Stimulated activated CD4-positive, alpha-beta T cell treated with anti-CD3 and anti-CD28 coated beads, Interleukin-4, amount 100 ng/mL, for 4 hours (primary cell): ENCODE results near the gene TNFAIP1.

Experiments
- DNase-seq, 2 experiments: peaks; one replicate each; pipeline ENCODE4 v3.0.0-alpha.2; 2020

The TNFAIP1 gene

GRCh38 chr17:28346746-28347246 is 11.2 kb downstream of the TNFAIP1 start:
- no peak for DNase-seq

GRCh38 chr17:28347261-28347891 is 11.8 kb downstream of the TNFAIP1 start:
- no peak for DNase-seq

- DNase-seq: no peak
Observed at GRCh38 chr17:28348979-28349378, 13.4 kb downstream of the TNFAIP1 start.

- no peak for DNase-seq
Observed at GRCh38 chr17:28350271-28350670, 14.7 kb downstream of the TNFAIP1 start.

GRCh38 chr17:28357061-28357900 is 21.7 kb downstream of the TNFAIP1 start, which contains the start of gene POLDIP2:
POLDIP2 (minus strand) TSS chr17:28357527; CDS start chr17:28357448, 79 bp downstream.
- peak; percentile 93 to 94 for DNase-seq

GRCh38 chr17:28357901-28358197 is 22.3 kb downstream of the TNFAIP1 start:
- DNase-seq: no peak

- no peak for DNase-seq
Observed at GRCh38 chr17:28363186-28363585, 27.6 kb downstream of the TNFAIP1 start.

GRCh38 chr17:28363776-28364650 is 28.5 kb downstream of the TNFAIP1 start:
- DNase-seq: no peak

GRCh38 chr17:28364665-28365363 is 29.3 kb downstream of the TNFAIP1 start, which contains the start of gene SEBOX:
SEBOX (minus strand) TSS chr17:28365199; CDS start chr17:28365151, 48 bp downstream.
- DNase-seq: no peak

GRCh38 chr17:28365487-28365886 is 29.9 kb downstream of the TNFAIP1 start:
- no peak for DNase-seq

- no peak for DNase-seq
Observed at GRCh38 chr17:28366605-28367004, 31.0 kb downstream of the TNFAIP1 start.

GRCh38 chr17:28367641-28368305 is 32.2 kb downstream of the TNFAIP1 start:
- no peak for DNase-seq

- no peak for DNase-seq
Observed at GRCh38 chr17:28368306-28368831, 32.8 kb downstream of the TNFAIP1 start.

- DNase-seq: no peak
Observed at GRCh38 chr17:28368915-28369683, 33.5 kb downstream of the TNFAIP1 start.

- DNase-seq: no peak
Observed at GRCh38 chr17:28369684-28370034, 34.1 kb downstream of the TNFAIP1 start.

- no peak for DNase-seq
Observed at GRCh38 chr17:28370035-28370743, 34.6 kb downstream of the TNFAIP1 start, which contains the start of gene VTN. VTN (minus strand) TSS chr17:28370307; CDS start chr17:28370203, 104 bp downstream.

GRCh38 chr17:28370744-28371103 is 35.2 kb downstream of the TNFAIP1 start:
- no peak for DNase-seq

- peak; percentile 80 to 81 for DNase-seq
Observed at GRCh38 chr17:28371245-28372202, 36.0 kb downstream of the TNFAIP1 start, which contains the start of gene SARM1. SARM1 (plus strand) TSS chr17:28371694; CDS start chr17:28372033, 339 bp downstream.
